ENCODE data around the gene SEMG2.

GRCh38 chr20:45230631-45231030 lies 9.5 kb downstream of the SEMG2 start:
- TF ChIP-seq POLR2AphosphoS5 (IDR thresholded peaks at IDR 0.05; ENCODE audit: low read depth, low read length) (no peak), CTCF (IDR thresholded peaks at IDR 0.05 in 2 of 3, conservative IDR thresholded peaks at IDR 0.05 in 1 of 3; ENCODE audit: borderline replicate concordance in 1 of 3, insufficient read depth in 1 of 3, low read depth in 2 of 3, low read length in 2 of 3) (no peak), MAX (IDR thresholded peaks at IDR 0.05) (no peak), POLR2A (IDR thresholded peaks at IDR 0.05; ENCODE audit: borderline replicate concordance, extremely low read depth, insufficient read depth, insufficient read length) (no peak), SP1 (IDR thresholded peaks at IDR 0.05; ENCODE audit: low read depth) (no peak), SIN3A (IDR thresholded peaks at IDR 0.05; ENCODE audit: low read depth) (no peak), EZH2 (IDR thresholded peaks at IDR 0.05) (no peak), EGR1 (IDR thresholded peaks at IDR 0.05; ENCODE audit: low read depth) (no peak)
